GM18508 (cell line): ENCODE results near the gene DLGAP3.
"Not testable (repeated sequence)": the region's sequence is repeated elsewhere in the genome, so short reads cannot be mapped to it uniquely, and the experiment has no call there.

Source experiments
- ATAC-seq: cut with Tn5 transposase; IDR thresholded peaks from one replicate; pipeline ENCODE4 v1.9.1; 2021; ENCODE audit warnings: moderate number of reproducible peaks; ENCODE audit not compliant: insufficient read depth, unreplicated experiment

The DLGAP3 gene

GRCh38 chr1:34929497-34929852, at the start of gene DLGAP3:
DLGAP3 (minus strand) TSS chr1:34929650; CDS start chr1:34905383, 24,267 bp downstream.
- ATAC-seq = no peak

GRCh38 chr1:34978921-34979320, 49.5 kb upstream of the DLGAP3 start:
- no peak for ATAC-seq

GRCh38 chr1:34977858-34978257, 48.4 kb upstream of the DLGAP3 start:
- no peak for ATAC-seq

GRCh38 chr1:34977210-34977471, 47.7 kb upstream of the DLGAP3 start:
- ATAC-seq = no peak

- no peak for ATAC-seq
Measured at GRCh38 chr1:34976384-34977209, 47.1 kb upstream of the DLGAP3 start.

GRCh38 chr1:34975771-34976170, 46.3 kb upstream of the DLGAP3 start:
- no peak for ATAC-seq

- no peak for ATAC-seq
Measured at GRCh38 chr1:34975338-34975737, 45.9 kb upstream of the DLGAP3 start.

GRCh38 chr1:34974626-34975025, 45.2 kb upstream of the DLGAP3 start:
- ATAC-seq = no peak

- no peak for ATAC-seq
Measured at GRCh38 chr1:34973326-34973725, 43.9 kb upstream of the DLGAP3 start.

- ATAC-seq = no peak
Measured at GRCh38 chr1:34970829-34971228, 41.4 kb upstream of the DLGAP3 start.

- no peak for ATAC-seq
Measured at GRCh38 chr1:34970220-34970735, 40.8 kb upstream of the DLGAP3 start.

GRCh38 chr1:34968297-34968696, 38.8 kb upstream of the DLGAP3 start:
- ATAC-seq = not testable (repeated sequence)

- not testable (repeated sequence) for ATAC-seq
Measured at GRCh38 chr1:34967672-34968071, 38.2 kb upstream of the DLGAP3 start.

- ATAC-seq = no peak
Measured at GRCh38 chr1:34965597-34965996, 36.1 kb upstream of the DLGAP3 start.

- no peak for ATAC-seq
Measured at GRCh38 chr1:34950428-34950827, 21.0 kb upstream of the DLGAP3 start.

GRCh38 chr1:34948739-34949138, 19.3 kb upstream of the DLGAP3 start:
- not testable (repeated sequence) for ATAC-seq

- ATAC-seq = not testable (repeated sequence)
Measured at GRCh38 chr1:34947641-34948314, 18.3 kb upstream of the DLGAP3 start.

GRCh38 chr1:34946211-34946610, 16.8 kb upstream of the DLGAP3 start:
- ATAC-seq = no peak

- not testable (repeated sequence) for ATAC-seq
Measured at GRCh38 chr1:34941798-34942197, 12.3 kb upstream of the DLGAP3 start.

GRCh38 chr1:34930702-34931071, 1.2 kb upstream of the DLGAP3 start:
- ATAC-seq = no peak

- ATAC-seq = no peak
Measured at GRCh38 chr1:34929853-34930701, 627 bp upstream of the DLGAP3 start.
